Subcutaneous adipose tissue (tissue), 4 donors: ENCODE measurements around the gene TKT. TPM values are rescaled to one million over a fixed set of nuclear protein-coding genes. Genes with fewer than 3 reads are reported as not detected.

Experiments used
- CTCF ChIP-seq: fragments of 450-650 bp; IDR thresholded peaks from one replicate; pipeline ENCODE4 v1.5.1; 2016; ENCODE audit warnings: low read depth, mild to moderate bottlenecking, control low read depth, antibody characterized with exemption, moderate library complexity
- total RNA-seq, 4 donors: library from RNA; depleted of rRNA; stranded (reverse); fragments of >200 nt; gene quantifications; one replicate each; pipeline ENCODE4 v1.1.0, GENCODE V29; 2016

TKT gene
- total RNA-seq, 4 donors from 2014 or later, result 146 to 529 (median 287) TPM

- TF ChIP-seq CTCF, result no peak
Measured at GRCh38 chr3:53211706-53212702, 43.8 kb downstream of the TKT start.

- TF ChIP-seq CTCF, result no peak
Measured at GRCh38 chr3:53202331-53203015, 53.3 kb downstream of the TKT start.

GRCh38 chr3:53200501-53201498 is 55.0 kb downstream of the TKT start:
- TF ChIP-seq CTCF, result no peak

- TF ChIP-seq CTCF, result no peak
Measured at GRCh38 chr3:53199834-53200233, 56.0 kb downstream of the TKT start.

GRCh38 chr3:53198996-53199395 is 56.8 kb downstream of the TKT start:
- TF ChIP-seq CTCF, result no peak

- no peak for TF ChIP-seq CTCF
Measured at GRCh38 chr3:53198256-53198977, 57.4 kb downstream of the TKT start.
